Neural progenitor cell (in vitro differentiated cells): ENCODE data around the gene ZNF79.

ENCODE experiments used
- CTCF ChIP-seq: fragments of 200-600 bp; sonication (generic); IDR thresholded peaks from 2 replicates; pipeline ENCODE4 v1.5.1; 2017; ENCODE audit warnings: antibody characterized with exemption, mild to moderate bottlenecking
- EZH2 ChIP-seq: fragments of 200-600 bp; sonication (generic); IDR thresholded peaks from 2 replicates; pipeline ENCODE4 v1.6.1; 2017; ENCODE audit warnings: antibody characterized with exemption, mild to moderate bottlenecking, moderate library complexity

- TF ChIP-seq CTCF (peak; percentile 44), EZH2 (no peak)
These were observed 6.1 kb upstream of the ZNF79 start for GRCh38 chr9:127418037-127418471.
